ENCODE results near the gene SH3BGRL3.

DNA sequence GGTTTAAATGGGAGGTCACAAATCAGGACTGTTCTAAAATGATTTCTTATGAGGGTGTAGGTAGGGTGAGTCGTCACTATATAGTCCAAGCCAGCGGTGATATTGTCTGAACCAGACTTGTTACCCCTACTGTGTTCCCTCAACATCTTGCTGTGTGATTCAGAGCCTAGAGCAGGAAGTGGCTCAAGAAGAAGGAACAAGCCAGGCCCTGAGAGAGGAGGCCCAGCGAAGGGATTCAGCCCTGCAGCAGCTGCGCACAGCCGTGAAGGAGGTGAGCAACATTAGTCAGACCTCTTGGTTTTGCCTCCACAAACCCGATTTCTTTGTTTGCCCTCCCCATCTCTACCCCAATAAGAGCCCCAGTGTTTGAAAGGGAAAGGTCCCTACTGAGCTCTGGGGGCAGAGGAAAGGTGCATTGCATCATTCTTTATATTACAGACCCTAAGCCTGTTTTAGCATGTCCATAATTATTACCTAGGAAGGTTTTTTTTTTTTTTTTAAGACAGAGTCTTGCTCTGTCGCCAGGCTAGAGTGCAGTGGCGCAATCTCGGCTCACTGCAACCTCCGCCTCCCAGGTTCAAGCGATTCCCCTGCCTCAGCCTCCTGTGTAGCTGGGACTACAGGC is 5.0 kb upstream of the SH3BGRL3 start:
- TF ChIP-seq GATA2 (IDR thresholded peaks at IDR 0.05; ENCODE audit: low read depth, low read length) (no peak), GATA3 (IDR thresholded peaks at IDR 0.05; ENCODE audit: low read depth, low read length) (no peak)
